HEK293T (cell line): ENCODE results near the gene ZNF786.

Experiments used
- CTCF ChIA-PET: fragments of 350-600 bp; formaldehyde crosslinking; extraction: SDS; loops from one replicate; lab custom pipeline; 2021; ENCODE audit warnings: antibody characterized with exemption, inconsistent platforms; lab: Yijun Ruan, JAX
- POLR2A ChIA-PET: fragments of 350-600 bp; formaldehyde crosslinking; extraction: SDS; loops from one replicate; lab custom pipeline; 2020; ENCODE audit warnings: antibody characterized with exemption, inconsistent platforms; lab: Yijun Ruan, JAX
- DNase-seq: peaks from one replicate; pipeline ENCODE4 v3.0.0; 2012; ENCODE audit warnings: mixed read lengths; ENCODE audit errors: extremely low spot score
- ARNT ChIP-seq: fragments of 450-650 bp; IDR thresholded peaks from 2 replicates; pipeline ENCODE4 v1.6.1; 2017; ENCODE audit warnings: mild to moderate bottlenecking
- BHLHE40 ChIP-seq: fragments of 450-650 bp; IDR thresholded peaks from 2 replicates; pipeline ENCODE4 v1.6.1; 2016; ENCODE audit warnings: mild to moderate bottlenecking, moderate library complexity, borderline replicate concordance
- CTBP1 ChIP-seq: fragments of 450-650 bp; IDR thresholded peaks from 2 replicates; pipeline ENCODE4 v1.6.1; 2016; ENCODE audit warnings: borderline replicate concordance
- ELF4 ChIP-seq: fragments of 450-650 bp; IDR thresholded peaks from 2 replicates; pipeline ENCODE4 v1.6.1; 2017; ENCODE audit warnings: antibody characterized with exemption
- FOXA1 ChIP-seq: fragments of 450-650 bp; IDR thresholded peaks from 2 replicates; pipeline ENCODE4 v1.6.1; 2016; ENCODE audit warnings: mild to moderate bottlenecking
- FOXK2 ChIP-seq: fragments of 450-650 bp; IDR thresholded peaks from 2 replicates; pipeline ENCODE4 v1.6.1; 2016; ENCODE audit warnings: mild to moderate bottlenecking
- FOXM1 ChIP-seq: fragments of 450-650 bp; IDR thresholded peaks from 2 replicates; pipeline ENCODE4 v1.6.1; 2017; ENCODE audit warnings: mild to moderate bottlenecking, borderline replicate concordance
- HDGF ChIP-seq: fragments of 450-650 bp; IDR thresholded peaks from 2 replicates; pipeline ENCODE4 v1.6.1; 2017; ENCODE audit warnings: antibody characterized with exemption, borderline replicate concordance
- L3MBTL2 ChIP-seq: fragments of 450-650 bp; conservative IDR thresholded peaks from 2 replicates; pipeline ENCODE4 v1.6.1; 2016; ENCODE audit warnings: mild to moderate bottlenecking
- LEF1 ChIP-seq: fragments of 450-650 bp; IDR thresholded peaks from 2 replicates; pipeline ENCODE4 v1.6.1; 2017; ENCODE audit warnings: mild to moderate bottlenecking, borderline replicate concordance
- NFRKB ChIP-seq: fragments of 450-650 bp; IDR thresholded peaks from 2 replicates; pipeline ENCODE4 v1.6.1; 2016; ENCODE audit warnings: mild to moderate bottlenecking, moderate library complexity
- SP1 ChIP-seq: fragments of 450-650 bp; IDR thresholded peaks from 2 replicates; pipeline ENCODE4 v1.6.1; 2017
- SUZ12 ChIP-seq: fragments of 450-650 bp; IDR thresholded peaks from 2 replicates; pipeline ENCODE4 v1.6.1; 2016; ENCODE audit warnings: mild to moderate bottlenecking
- TARDBP ChIP-seq: fragments of 450-650 bp; IDR thresholded peaks from 2 replicates; pipeline ENCODE4 v1.6.1; 2016
- ZNF384 ChIP-seq: fragments of 450-650 bp; IDR thresholded peaks from 2 replicates; pipeline ENCODE4 v1.6.1; 2016
- TF ChIP-seq, protein P1 (sequence below): fragments of 450-650 bp; IDR thresholded peaks from 2 replicates; pipeline ENCODE4 v1.6.1; 2016

ZNF786 gene

GRCh38 chr7:149087376-149087775 lies 3.1 kb downstream of the ZNF786 start:
- ChIA-PET CTCF (interaction anchor here (0.8 to 1.0 kb wide), 2 partner anchors 21 to 78 kb away, joined by 3 read pairs; no protein-coding TSS in a partner anchor), POLR2A (no interaction called here)
- DNase-seq = no peak
- TF ChIP-seq FOXM1 = no peak
- TF ChIP-seq NFRKB = no peak
- TF ChIP-seq FOXA1 = no peak
- TF ChIP-seq LEF1 = no peak
- TF ChIP-seq ZNF384 = no peak
- no peak for TF ChIP-seq SP1
- TF ChIP-seq ARNT = no peak
- no peak for TF ChIP-seq HDGF
- no peak for TF ChIP-seq ELF4

GRCh38 chr7:149085866-149086265 lies 4.7 kb downstream of the ZNF786 start:
- no peak for TF ChIP-seq ARNT
- TF ChIP-seq SP1 = no peak
- TF ChIP-seq NFRKB = no peak
- TF ChIP-seq ELF4 = no peak
- TF ChIP-seq ZNF384 = no peak
- TF ChIP-seq FOXK2 = no peak
- TF ChIP-seq L3MBTL2 = no peak
- TF ChIP-seq HDGF = no peak
- no peak for TF ChIP-seq CTBP1
- TF ChIP-seq TARDBP = no peak
- no peak for TF ChIP-seq SUZ12
- no peak for TF ChIP-seq BHLHE40
- TF ChIP-seq, protein P1, sequence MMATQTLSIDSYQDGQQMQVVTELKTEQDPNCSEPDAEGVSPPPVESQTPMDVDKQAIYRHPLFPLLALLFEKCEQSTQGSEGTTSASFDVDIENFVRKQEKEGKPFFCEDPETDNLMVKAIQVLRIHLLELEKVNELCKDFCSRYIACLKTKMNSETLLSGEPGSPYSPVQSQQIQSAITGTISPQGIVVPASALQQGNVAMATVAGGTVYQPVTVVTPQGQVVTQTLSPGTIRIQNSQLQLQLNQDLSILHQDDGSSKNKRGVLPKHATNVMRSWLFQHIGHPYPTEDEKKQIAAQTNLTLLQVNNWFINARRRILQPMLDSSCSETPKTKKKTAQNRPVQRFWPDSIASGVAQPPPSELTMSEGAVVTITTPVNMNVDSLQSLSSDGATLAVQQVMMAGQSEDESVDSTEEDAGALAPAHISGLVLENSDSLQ = no peak
- no peak for TF ChIP-seq LEF1
- no peak for TF ChIP-seq FOXA1
- no peak for TF ChIP-seq FOXM1
- CTCF ChIA-PET = interaction anchor here (1.4 kb wide), 1 partner anchor 21 kb away, joined by 4 read pairs; no protein-coding TSS in a partner anchor
- DNase-seq = no peak
- POLR2A ChIA-PET = interaction anchor here (1.8 kb wide), 1 partner anchor 20 kb away, joined by 4 read pairs; no protein-coding TSS in a partner anchor

DNA sequence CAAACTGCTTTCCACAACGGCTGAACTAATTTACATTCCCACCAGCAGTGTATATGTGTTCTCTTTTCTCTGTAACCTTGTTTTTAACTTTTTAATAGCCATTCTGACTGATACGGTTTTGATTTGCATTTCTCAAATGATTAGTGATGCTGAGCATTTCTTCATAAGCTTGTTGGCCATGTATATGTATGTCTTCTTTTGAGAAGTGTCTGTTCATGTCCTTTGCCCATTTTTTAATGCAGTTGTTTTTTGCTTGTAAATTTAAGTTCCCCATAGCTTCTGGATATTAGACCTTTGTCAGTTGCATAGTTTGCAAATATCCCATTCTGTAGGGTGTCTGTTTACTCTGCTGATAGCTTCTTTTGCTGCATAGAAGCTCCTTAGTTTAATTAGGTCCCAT lies 6.1 kb downstream of the ZNF786 start:
- CTCF ChIA-PET = interaction anchor here (0.6 to 1.0 kb wide), 2 partner anchors 19 to 1345 kb away, joined by 3 read pairs; no protein-coding TSS in a partner anchor
- POLR2A ChIA-PET = no interaction called here

DNA sequence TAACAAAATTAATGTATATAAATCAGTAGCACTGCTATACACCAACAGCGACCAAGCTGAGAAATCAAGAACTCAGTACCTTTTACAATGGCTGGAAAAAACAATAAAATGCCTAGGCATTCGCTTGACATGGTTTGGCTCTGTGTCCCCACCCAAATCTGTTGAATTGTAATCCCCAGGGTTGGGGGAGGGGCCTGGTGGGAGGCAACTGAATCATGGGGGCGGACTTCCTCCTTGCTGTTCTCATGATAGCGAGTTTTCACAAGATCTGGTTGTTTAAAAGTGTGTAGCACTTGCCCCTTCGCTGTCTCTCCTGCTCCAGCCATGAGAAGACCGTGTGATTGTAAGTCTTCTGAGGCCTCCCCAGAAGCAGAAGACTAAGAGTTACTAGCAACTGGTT lies 8.6 kb downstream of the ZNF786 start:
- CTCF ChIA-PET = no interaction called here

More for the DNA sequence above, 6.1 kb downstream of the ZNF786 start:
- no peak for DNase-seq
- TF ChIP-seq L3MBTL2 = no peak
- TF ChIP-seq FOXA1 = no peak
- no peak for TF ChIP-seq HDGF
- TF ChIP-seq SUZ12 = no peak
- TF ChIP-seq LEF1 = no peak
- no peak for TF ChIP-seq CTBP1
- TF ChIP-seq ARNT = no peak
- no peak for TF ChIP-seq FOXM1
- no peak for TF ChIP-seq TARDBP
- TF ChIP-seq BHLHE40 = no peak
- no peak for TF ChIP-seq NFRKB
- TF ChIP-seq ZNF384 = no peak
- no peak for TF ChIP-seq FOXK2
- TF ChIP-seq ELF4 = no peak
- TF ChIP-seq SP1 = no peak
- TF ChIP-seq, protein P1 = no peak

DNA sequence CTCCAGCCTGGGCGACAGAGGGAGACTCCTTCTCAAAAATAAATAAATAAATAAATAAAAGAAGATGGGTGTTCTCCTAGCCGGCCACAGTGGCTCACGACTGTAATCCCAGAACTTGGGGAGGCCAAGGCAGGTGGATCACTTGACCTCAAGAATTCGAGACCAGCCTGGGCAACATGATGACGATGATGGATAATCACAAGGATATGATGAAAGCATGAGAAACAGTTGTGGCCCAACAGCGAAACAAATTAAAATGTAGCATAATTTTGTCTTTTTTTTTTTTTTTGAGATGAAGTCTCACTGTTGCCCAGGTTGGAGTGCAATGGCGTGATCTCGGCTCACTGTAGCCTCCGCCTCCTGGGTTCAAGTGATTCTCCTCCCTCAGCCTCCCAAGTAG lies 12.9 kb downstream of the ZNF786 start:
- ChIA-PET CTCF (interaction anchor here (0.7 kb wide), 1 partner anchor 26 kb away, joined by 3 read pairs; no protein-coding TSS in a partner anchor), POLR2A (no interaction called here)
- TF ChIP-seq NFRKB = no peak
- TF ChIP-seq CTBP1 = no peak
- TF ChIP-seq ARNT = no peak
- no peak for TF ChIP-seq L3MBTL2
- TF ChIP-seq FOXK2 = no peak
- TF ChIP-seq BHLHE40 = no peak
- no peak for DNase-seq

More for the DNA sequence above, 8.6 kb downstream of the ZNF786 start:
- TF ChIP-seq SP1 (no peak), FOXK2 (no peak), ZNF384 (no peak), NFRKB (no peak), CTBP1 (no peak), TARDBP (no peak), ARNT (no peak), L3MBTL2 (no peak), FOXA1 (no peak), BHLHE40 (no peak), ELF4 (no peak), FOXM1 (no peak), SUZ12 (no peak), LEF1 (no peak), HDGF (no peak)
- TF ChIP-seq, protein P1 = no peak
- DNase-seq = no peak
- POLR2A ChIA-PET = no interaction called here

DNA sequence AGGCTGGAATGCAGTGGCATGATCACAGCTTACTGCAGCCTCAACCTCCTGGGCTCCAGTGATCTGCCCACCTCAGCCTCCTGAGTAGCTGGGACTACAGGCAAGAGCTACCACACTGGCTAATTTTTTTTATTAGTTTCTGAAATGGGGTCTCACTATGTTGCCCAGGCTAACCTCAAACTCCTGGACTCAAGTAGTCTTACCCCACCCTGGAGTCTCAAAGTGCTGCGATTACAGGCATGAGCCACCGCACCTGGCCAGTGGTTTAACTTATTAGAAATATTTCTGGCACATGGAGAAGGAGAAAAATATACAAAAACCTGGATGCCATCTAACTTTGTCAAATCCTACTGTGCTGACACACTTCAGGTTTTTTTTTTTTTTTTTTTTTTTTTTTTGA lies 15.2 kb downstream of the ZNF786 start:
- TF ChIP-seq, protein P1 = no peak
- no peak for TF ChIP-seq CTBP1
- no peak for TF ChIP-seq FOXK2
- no peak for TF ChIP-seq LEF1
- TF ChIP-seq TARDBP = no peak
- no peak for TF ChIP-seq ARNT
- TF ChIP-seq SP1 = no peak
- no peak for TF ChIP-seq FOXA1
- no peak for TF ChIP-seq ZNF384
- TF ChIP-seq SUZ12 = no peak
- no peak for TF ChIP-seq NFRKB
- no peak for TF ChIP-seq HDGF
- TF ChIP-seq BHLHE40 = no peak
- ChIA-PET CTCF (interaction anchor here (1.8 kb wide), 1 partner anchor 10 kb away, joined by 5 read pairs; no protein-coding TSS in a partner anchor), POLR2A (interaction anchor here (1.0 to 1.3 kb wide), 2 partner anchors 9 to 72 kb away, joined by 3 read pairs; partner anchors contain the start of gene ZNF398)
- no peak for DNase-seq
